Nephron progenitor cell (in vitro differentiated cells): ENCODE data around the gene ELF4.

Experiments
- DNase-seq: peaks from one replicate; pipeline ENCODE4 v3.0.0; 2021
- H3K27ac Mint-ChIP-seq: 2 replicates; pipeline ENCODE4 v1.8.0; 2021; ENCODE audit warnings: mild to moderate bottlenecking, moderate library complexity, mixed read lengths
- H3K27me3 Mint-ChIP-seq: 2 replicates; pipeline ENCODE4 v1.8.0; 2021; ENCODE audit warnings: mild to moderate bottlenecking, low read depth, mixed read lengths; ENCODE audit not compliant: poor library complexity
- H3K36me3 Mint-ChIP-seq: 2 replicates; pipeline ENCODE4 v1.8.0; 2021; ENCODE audit warnings: low read depth, mixed read lengths
- H3K4me1 Mint-ChIP-seq: 2 replicates; pipeline ENCODE4 v1.8.0; 2021; ENCODE audit warnings: mixed read lengths
- H3K4me3 Mint-ChIP-seq: 2 replicates; pipeline ENCODE4 v1.8.0; 2021; ENCODE audit warnings: mild to moderate bottlenecking, moderate library complexity, mixed read lengths
- H3K9me3 Mint-ChIP-seq: 2 replicates; pipeline ENCODE4 v1.8.0; 2021; ENCODE audit warnings: mild to moderate bottlenecking, moderate library complexity, mixed read lengths
- TF ChIP-seq, protein P1 (sequence below): fragments of 200-600 bp; sonication (generic); IDR thresholded peaks from 2 replicates; pipeline ENCODE4 v1.5.0; 2021; ENCODE audit warnings: antibody characterized with exemption

The ELF4 gene

DNA sequence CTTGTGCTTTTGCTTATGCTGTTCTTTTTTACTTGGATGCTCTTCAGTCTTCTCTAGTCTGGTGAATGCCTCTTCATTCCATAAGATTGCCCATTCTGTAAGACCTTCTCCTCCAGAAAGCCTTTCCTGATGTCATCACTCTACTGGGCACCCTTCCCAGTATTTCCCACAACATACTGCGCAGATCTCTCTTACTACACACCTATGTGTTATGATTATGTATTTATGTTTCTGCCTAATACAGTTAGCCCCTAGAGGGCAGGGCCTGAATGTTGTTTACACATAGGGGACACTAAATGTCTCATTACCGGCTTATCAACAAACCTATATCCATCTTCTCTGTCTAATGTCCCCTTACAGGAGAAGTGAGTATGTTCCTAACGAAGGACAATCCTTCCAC lies 34.2 kb upstream of the ELF4 start:
- H3K36me3 Mint-ChIP-seq: peaks cover 64% of the 10 kb centered on the region

DNA sequence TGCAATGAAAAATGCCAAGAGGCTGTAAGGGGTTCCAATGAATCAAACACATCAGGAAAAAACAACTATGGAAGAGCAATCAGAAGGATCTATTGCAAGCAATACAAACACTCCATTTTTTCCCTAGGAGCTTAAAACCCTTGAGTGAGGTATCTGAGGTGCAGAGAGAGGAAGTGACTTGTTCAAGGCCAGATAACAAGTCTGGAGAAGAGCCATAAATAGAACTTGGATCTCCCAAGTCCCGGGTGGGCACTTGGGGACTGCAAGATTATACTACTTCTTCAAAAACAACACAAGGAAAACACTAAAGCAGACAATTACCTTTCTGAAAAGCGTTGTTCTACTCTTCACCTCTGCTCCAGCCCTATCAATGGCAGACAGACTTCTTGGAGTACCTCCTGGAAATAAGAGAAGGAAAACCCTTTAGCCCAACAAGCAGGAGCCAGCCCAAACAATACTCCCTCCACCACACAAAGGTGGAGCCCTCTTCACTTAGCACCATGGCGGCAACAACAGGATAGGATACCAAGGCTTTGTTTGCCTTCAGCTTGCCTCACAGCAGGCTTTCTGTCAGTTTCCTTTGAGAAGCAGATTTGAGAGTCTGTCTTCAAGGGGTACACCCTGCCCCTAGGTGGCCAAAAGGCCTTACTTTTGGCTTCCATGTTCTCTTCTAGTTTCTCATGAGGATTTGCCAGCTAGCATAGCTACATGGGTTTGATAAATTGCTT lies 29.3 kb upstream of the ELF4 start:
- Mint-ChIP-seq H3K4me3 (no peak overlapping the region), H3K27ac (peak overlapping the region; percentile 36), H3K27me3 (peaks cover 2% of the 10 kb centered on the region), H3K4me1 (peaks cover 6% of the 10 kb centered on the region), H3K9me3 (peaks cover 47% of the 10 kb centered on the region), H3K36me3 (peaks cover 51% of the 10 kb centered on the region)
- no peak for DNase-seq
- TF ChIP-seq, protein P1, sequence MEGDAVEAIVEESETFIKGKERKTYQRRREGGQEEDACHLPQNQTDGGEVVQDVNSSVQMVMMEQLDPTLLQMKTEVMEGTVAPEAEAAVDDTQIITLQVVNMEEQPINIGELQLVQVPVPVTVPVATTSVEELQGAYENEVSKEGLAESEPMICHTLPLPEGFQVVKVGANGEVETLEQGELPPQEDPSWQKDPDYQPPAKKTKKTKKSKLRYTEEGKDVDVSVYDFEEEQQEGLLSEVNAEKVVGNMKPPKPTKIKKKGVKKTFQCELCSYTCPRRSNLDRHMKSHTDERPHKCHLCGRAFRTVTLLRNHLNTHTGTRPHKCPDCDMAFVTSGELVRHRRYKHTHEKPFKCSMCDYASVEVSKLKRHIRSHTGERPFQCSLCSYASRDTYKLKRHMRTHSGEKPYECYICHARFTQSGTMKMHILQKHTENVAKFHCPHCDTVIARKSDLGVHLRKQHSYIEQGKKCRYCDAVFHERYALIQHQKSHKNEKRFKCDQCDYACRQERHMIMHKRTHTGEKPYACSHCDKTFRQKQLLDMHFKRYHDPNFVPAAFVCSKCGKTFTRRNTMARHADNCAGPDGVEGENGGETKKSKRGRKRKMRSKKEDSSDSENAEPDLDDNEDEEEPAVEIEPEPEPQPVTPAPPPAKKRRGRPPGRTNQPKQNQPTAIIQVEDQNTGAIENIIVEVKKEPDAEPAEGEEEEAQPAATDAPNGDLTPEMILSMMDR: no peak

More for the DNA sequence above, 34.2 kb upstream of the ELF4 start:
- H3K27ac Mint-ChIP-seq: no peak overlapping the region
- H3K4me3 Mint-ChIP-seq: no peak overlapping the region
- H3K27me3 Mint-ChIP-seq: peaks cover 3% of the 10 kb centered on the region
- TF ChIP-seq, protein P1: no peak
- no peak for DNase-seq
- H3K9me3 Mint-ChIP-seq: peaks cover 37% of the 10 kb centered on the region
- peaks cover 6% of the 10 kb centered on the region for H3K4me1 Mint-ChIP-seq

- H3K9me3 Mint-ChIP-seq: peaks cover 41% of the 10 kb centered on the region
- no peak overlapping the region for H3K4me3 Mint-ChIP-seq
- H3K4me1 Mint-ChIP-seq: peaks cover 6% of the 10 kb centered on the region
- peaks cover 2% of the 10 kb centered on the region for H3K27me3 Mint-ChIP-seq
- TF ChIP-seq, protein P1: no peak
- peak overlapping the region; percentile 78 for H3K27ac Mint-ChIP-seq
- DNase-seq: no peak
- H3K36me3 Mint-ChIP-seq: peaks cover 41% of the 10 kb centered on the region
These were observed 26.7 kb upstream of the ELF4 start for GRCh38 chrX:130136961-130137360.

- Mint-ChIP-seq H3K27ac (peak overlapping the region; percentile 78), H3K36me3 (peaks cover 36% of the 10 kb centered on the region), H3K4me1 (peaks cover 6% of the 10 kb centered on the region), H3K9me3 (peaks cover 38% of the 10 kb centered on the region), H3K4me3 (no peak overlapping the region), H3K27me3 (peaks cover 2% of the 10 kb centered on the region)
- TF ChIP-seq, protein P1: no peak
- no peak for DNase-seq
These were observed 26.2 kb upstream of the ELF4 start for GRCh38 chrX:130136496-130136895.

GRCh38 chrX:130130990-130131389 lies 20.7 kb upstream of the ELF4 start:
- Mint-ChIP-seq H3K4me1 (no peaks in the 10 kb centered on the region), H3K27me3 (peaks cover 2% of the 10 kb centered on the region), H3K4me3 (no peak overlapping the region), H3K27ac (no peak overlapping the region), H3K9me3 (peaks cover 27% of the 10 kb centered on the region), H3K36me3 (peaks cover 22% of the 10 kb centered on the region)
- DNase-seq: no peak
- TF ChIP-seq, protein P1: no peak
